ENCODE results near the gene ARL8B.

ARL8B gene

DNA sequence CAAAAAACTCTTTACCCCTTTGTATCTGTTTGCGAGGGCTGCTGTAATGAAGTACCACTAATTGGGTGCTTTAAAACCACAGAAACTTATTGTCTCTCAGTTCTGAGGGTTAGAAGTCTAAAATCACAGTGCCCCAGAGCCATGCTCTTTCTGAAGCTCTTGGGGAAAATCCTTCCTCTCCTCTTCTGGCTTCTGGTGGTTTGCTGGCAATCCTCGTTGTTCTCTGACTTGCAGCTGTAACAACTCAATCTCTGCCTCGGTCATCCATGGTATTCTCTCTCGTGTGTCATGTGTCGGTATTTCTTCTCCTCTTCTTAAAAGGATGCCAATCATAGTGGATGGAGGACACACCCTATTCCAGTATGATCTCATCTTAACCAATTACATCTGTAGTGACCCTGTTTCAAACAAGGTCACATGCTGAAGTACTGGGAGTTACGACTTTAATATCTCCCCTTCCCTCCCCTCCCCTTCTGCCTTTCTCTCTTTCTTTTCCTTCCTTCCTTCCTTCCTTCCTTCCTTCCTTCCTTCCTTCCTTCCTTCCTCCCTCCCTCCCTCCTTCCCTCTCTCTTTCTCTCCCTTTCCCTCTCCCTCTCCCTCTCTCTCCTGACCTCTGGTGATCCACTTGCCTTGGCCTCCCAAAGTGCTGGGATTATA lies 6.5 kb upstream of the ARL8B start:
- TF ChIP-seq POLR2AphosphoS5 (IDR thresholded peaks at IDR 0.05; ENCODE audit: low read depth, low read length) (no peak), TAF1 (IDR thresholded peaks at IDR 0.05; ENCODE audit: borderline replicate concordance, low read depth, low read length) (no peak), POLR2A (IDR thresholded peaks at IDR 0.05; ENCODE audit: low read depth, low read length) (no peak)
- FAIRE-seq (no peak), DNase-seq (ENCODE audit: insufficient read length) (no peak)

DNA sequence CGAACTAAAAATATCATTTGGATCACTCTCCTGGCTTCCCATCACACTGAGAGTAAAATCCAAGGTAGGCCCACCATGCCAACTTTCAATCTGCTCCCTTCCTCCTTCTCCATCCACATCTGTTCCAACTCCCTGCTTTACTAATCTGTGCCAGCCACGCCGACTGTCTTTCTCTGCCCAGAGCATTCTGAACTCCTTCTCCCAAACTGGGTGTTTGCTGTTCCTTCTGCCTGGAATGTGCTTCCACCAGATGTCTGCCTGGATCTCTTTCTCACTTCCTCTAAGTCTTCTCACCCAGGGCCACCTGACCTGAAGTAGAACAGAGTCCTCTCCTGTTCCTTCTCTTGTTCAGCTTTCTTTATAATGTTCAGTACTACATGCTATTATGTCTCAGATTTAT lies 5.6 kb upstream of the ARL8B start:
- no peak for TF ChIP-seq POLR2AphosphoS5 (IDR thresholded peaks at IDR 0.05; ENCODE audit: low read depth, low read length)
- TF ChIP-seq POLR2A (IDR thresholded peaks at IDR 0.05; ENCODE audit: low read depth, low read length): no peak
- no peak for TF ChIP-seq TAF1 (IDR thresholded peaks at IDR 0.05; ENCODE audit: borderline replicate concordance, low read depth, low read length)
- no peak for DNase-seq (ENCODE audit: insufficient read length)
- FAIRE-seq: no peak

DNA sequence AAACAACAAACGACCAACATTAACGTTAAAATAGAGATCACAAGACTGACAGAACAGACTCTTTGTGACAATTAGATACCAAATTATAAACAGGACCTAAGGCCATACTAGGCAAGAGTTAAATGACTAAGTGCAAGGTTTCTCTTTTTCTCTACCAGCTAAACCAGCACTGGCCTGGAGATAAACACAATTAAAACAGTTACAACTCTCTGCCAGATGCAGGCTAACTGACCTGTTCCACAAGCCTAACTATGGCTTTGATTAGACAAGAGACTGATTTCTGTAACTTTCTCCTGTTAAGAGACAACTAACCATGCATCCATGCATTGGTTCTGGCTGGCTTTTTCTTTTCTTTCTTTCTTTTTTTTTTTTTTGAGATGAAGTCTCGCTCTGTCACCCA lies 1.6 kb upstream of the ARL8B start:
- FAIRE-seq (no peak), DNase-seq (ENCODE audit: insufficient read length) (no peak)
- TF ChIP-seq POLR2AphosphoS5 (IDR thresholded peaks at IDR 0.05; ENCODE audit: low read depth, low read length): no peak
- no peak for TF ChIP-seq POLR2A (IDR thresholded peaks at IDR 0.05; ENCODE audit: low read depth, low read length)
- TF ChIP-seq TAF1 (IDR thresholded peaks at IDR 0.05; ENCODE audit: borderline replicate concordance, low read depth, low read length): no peak

DNA sequence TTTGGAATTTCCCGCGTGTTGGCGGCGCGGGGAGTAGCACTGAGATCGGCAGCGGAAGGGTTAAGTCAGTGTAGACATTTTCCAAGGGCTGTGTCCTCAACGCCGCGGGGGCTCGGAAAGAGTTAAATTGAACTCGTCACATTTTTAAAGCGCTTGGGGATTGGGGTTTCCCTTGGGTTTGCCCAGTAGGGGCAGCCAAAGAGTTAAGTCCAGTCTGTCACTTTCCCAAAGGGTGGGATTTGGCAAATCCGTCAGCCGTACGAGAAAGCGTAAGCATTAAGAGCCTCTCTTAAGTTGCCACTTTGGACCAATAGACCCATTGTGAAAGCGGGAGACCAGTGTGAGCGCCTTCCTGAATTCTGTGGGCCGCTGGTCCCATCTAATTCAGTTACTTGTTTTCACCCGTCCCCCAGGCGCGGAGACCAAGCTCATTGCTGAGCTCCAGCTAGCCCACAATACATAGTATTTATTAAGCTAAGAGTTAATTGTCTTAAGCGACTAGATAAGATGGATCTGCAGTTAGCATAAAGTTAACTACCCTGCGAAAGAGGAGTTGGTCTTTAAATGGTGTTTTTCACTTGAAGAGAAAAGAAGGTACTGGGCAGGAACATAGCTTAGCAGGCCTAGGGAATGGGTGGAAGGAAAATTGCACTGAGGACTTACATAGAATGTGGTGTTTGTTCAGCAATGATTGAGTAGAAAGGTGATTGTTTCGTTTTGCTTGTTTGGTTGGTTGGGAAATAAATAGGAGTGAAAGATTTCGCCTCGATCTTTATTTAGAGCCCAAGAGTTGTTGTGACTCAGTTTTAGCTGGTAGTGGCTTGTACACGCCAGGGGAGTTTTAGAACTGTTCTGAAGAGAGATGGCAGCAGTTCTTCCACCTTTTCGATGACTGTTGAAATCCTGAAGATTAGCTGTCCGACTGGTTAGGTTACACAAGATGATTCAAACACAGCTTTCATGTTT lies 932 bp downstream of the ARL8B start:
- TF ChIP-seq TAF1 (IDR thresholded peaks at IDR 0.05; ENCODE audit: borderline replicate concordance, low read depth, low read length) (no peak), POLR2A (IDR thresholded peaks at IDR 0.05; ENCODE audit: low read depth, low read length) (no peak), POLR2AphosphoS5 (IDR thresholded peaks at IDR 0.05; ENCODE audit: low read depth, low read length) (no peak)
- DNase-seq (ENCODE audit: insufficient read length): peak; percentile 33
- FAIRE-seq: peak; percentile 60

DNA sequence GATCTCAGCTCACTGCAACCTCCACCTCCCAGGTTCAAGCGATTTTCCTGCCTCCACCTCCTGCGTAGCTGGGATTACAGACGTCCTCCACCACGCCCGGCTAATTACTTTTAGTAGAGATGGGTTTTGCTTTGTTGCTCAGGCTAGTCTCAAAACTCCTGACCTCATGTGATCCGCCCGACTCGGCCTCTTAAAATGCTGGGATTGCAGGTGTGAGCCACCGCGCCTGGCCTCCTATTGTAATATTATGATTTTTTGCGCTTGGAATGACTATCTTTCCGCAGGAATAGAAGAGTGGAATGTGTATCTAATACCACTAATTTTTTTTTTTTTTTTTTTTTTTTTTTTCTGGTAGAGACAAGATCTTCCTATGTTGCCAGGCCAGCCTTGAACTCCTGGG lies 1.8 kb downstream of the ARL8B start:
- no peak for FAIRE-seq
- no peak for DNase-seq (ENCODE audit: insufficient read length)
- no peak for TF ChIP-seq TAF1 (IDR thresholded peaks at IDR 0.05; ENCODE audit: borderline replicate concordance, low read depth, low read length)
- TF ChIP-seq POLR2A (IDR thresholded peaks at IDR 0.05; ENCODE audit: low read depth, low read length): no peak
- TF ChIP-seq POLR2AphosphoS5 (IDR thresholded peaks at IDR 0.05; ENCODE audit: low read depth, low read length): no peak

DNA sequence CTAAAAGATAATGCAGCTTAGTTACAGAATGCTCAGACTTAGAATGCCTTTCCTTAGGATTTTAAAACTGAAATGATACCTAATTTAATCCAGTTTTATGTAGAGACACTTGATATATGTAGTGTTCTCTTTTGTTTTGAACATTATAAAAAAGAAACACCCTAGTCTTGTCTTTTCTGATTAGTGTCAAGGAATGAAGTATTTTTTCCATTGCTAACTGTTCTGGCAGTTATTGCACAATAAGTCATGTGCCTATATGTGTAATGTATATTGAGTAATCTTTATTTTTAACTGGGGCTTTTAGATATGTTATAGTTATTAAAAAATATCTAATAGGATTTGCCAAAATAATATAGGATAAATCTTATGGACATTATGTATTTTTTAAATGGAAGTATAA lies 4.5 kb downstream of the ARL8B start:
- DNase-seq (ENCODE audit: insufficient read length): no peak
- no peak for FAIRE-seq
- TF ChIP-seq POLR2A (IDR thresholded peaks at IDR 0.05; ENCODE audit: low read depth, low read length) (no peak), TAF1 (IDR thresholded peaks at IDR 0.05; ENCODE audit: borderline replicate concordance, low read depth, low read length) (no peak), POLR2AphosphoS5 (IDR thresholded peaks at IDR 0.05; ENCODE audit: low read depth, low read length) (no peak)

DNA sequence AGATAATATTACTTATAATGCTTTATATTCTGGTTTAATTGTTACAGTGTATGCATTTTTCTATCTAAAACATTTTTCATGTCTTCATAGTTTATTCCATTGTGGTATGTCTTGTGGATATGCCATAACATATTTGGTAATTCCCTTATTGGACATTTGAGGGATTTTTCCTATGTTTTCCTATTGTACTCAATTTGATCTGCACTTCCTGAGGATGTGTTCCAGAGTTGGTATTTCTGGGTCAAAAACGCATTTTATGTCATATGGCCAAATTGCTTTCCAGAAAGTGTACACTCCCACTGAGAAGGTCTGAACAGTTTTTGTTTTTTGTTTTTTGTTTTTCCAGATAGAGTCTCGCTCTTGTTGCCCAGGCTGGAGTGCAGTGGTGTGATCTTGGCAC lies 6.8 kb downstream of the ARL8B start:
- TF ChIP-seq POLR2AphosphoS5 (IDR thresholded peaks at IDR 0.05; ENCODE audit: low read depth, low read length): no peak
- no peak for TF ChIP-seq TAF1 (IDR thresholded peaks at IDR 0.05; ENCODE audit: borderline replicate concordance, low read depth, low read length)
- no peak for TF ChIP-seq POLR2A (IDR thresholded peaks at IDR 0.05; ENCODE audit: low read depth, low read length)
- no peak for DNase-seq (ENCODE audit: insufficient read length)
- no peak for FAIRE-seq

DNA sequence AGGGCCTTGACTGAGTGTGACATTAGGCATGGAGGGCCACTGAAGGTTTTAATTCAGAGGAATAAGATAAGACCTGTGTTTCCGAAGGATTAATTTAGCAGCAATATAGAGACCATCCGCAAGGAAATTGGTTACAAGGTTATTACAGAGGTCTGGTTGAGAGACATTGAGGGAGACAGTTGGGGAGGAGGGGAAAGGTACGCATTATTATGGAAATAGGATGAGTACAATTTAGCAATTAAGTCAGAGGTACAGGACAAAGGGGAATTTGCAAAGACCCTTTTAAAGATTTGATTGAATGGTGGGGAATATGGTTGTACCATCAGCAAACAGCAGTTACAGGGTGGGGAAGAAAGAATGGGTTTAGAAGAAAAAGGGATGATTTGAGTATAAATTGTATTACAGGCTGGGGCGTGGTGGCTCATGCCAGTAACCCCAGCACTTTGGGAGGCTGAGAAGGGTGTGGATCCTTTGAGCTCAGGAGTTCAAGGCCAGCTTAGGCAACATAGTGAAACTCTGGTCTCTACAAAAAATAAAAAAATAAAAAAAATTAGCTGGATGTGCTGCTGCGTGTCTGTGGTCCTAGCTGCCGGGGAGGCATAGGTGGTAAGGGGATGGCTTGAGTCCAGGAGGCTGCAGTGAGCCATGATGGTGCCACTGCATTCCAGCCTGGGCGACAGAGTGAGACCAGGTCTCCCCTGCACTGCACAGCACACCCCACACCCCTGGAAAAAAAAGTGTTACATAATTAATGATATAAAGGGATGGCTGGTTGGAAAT lies 11.3 kb downstream of the ARL8B start:
- no peak for DNase-seq (ENCODE audit: insufficient read length)
- no peak for FAIRE-seq
- no peak for TF ChIP-seq TAF1 (IDR thresholded peaks at IDR 0.05; ENCODE audit: borderline replicate concordance, low read depth, low read length)
- TF ChIP-seq POLR2AphosphoS5 (IDR thresholded peaks at IDR 0.05; ENCODE audit: low read depth, low read length): peak; percentile 24; the same call in 1 of the 2 replicates
- 0 out of 2 replicates have a peak, but pooled peaks have one; percentile 32 for TF ChIP-seq POLR2A (IDR thresholded peaks at IDR 0.05; ENCODE audit: low read depth, low read length)

DNA sequence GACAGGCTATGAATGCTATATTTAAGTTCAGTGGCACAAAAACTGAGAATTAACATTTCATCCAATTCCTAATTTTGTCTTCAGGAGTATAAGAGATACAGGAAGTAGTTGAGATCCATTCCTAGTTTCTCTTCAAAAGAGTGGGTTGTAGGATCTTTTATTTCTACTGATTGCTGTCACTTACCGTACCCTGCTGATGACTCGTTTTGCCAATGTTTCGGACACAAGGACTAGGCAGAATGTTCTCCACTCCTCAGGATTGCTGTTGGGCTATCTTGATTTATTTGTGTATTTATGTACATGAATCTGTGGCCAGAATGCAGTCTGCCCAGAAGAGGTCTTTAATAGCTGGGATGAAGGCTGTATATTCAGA lies 11.9 kb downstream of the ARL8B start:
- DNase-seq (ENCODE audit: insufficient read length) (no peak), FAIRE-seq (no peak)
- TF ChIP-seq TAF1 (IDR thresholded peaks at IDR 0.05; ENCODE audit: borderline replicate concordance, low read depth, low read length) (no peak), POLR2A (IDR thresholded peaks at IDR 0.05; ENCODE audit: low read depth, low read length) (no peak), POLR2AphosphoS5 (IDR thresholded peaks at IDR 0.05; ENCODE audit: low read depth, low read length) (no peak)

DNA sequence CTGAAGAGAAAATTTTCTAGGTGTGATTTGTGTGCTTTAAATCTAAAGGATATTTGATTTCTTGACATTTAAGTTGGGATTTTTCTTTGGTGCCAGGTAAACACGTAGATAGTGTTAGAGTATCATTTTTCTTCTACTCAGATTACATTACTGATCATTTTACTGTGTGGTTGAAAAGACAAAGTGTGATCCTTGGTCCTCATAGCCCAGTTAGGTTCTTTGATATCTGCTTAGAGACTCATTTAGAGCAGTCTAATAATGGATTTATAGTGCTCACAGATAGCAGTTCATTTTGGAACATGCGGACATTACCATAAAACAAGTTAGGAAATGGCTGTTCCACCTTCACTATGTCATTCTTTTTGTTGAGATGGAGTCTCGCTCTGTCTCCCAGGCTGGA lies 12.4 kb downstream of the ARL8B start:
- no peak for FAIRE-seq
- DNase-seq (ENCODE audit: insufficient read length): no peak
- TF ChIP-seq POLR2A (IDR thresholded peaks at IDR 0.05; ENCODE audit: low read depth, low read length): no peak
- no peak for TF ChIP-seq POLR2AphosphoS5 (IDR thresholded peaks at IDR 0.05; ENCODE audit: low read depth, low read length)
- TF ChIP-seq TAF1 (IDR thresholded peaks at IDR 0.05; ENCODE audit: borderline replicate concordance, low read depth, low read length): no peak
